IPS-NIHi7 (cell line): Measurements from ENCODE around the gene PIK3R4.

Experiments
- DNase-seq: peaks from one replicate; pipeline ENCODE4 v3.0.0; 2012; ENCODE audit warnings: mixed read lengths; ENCODE audit errors: extremely low spot score

PIK3R4 gene

GRCh38 chr3:130741946-130742610 lies 4.6 kb downstream of the PIK3R4 start:
- no peak for DNase-seq

GRCh38 chr3:130739848-130740247 lies 6.8 kb downstream of the PIK3R4 start:
- no peak for DNase-seq

GRCh38 chr3:130738241-130738640 lies 8.4 kb downstream of the PIK3R4 start:
- no peak for DNase-seq

GRCh38 chr3:130737622-130738021 lies 9.0 kb downstream of the PIK3R4 start:
- no peak for DNase-seq

- DNase-seq = no peak
Measured at GRCh38 chr3:130733236-130733875, 13.3 kb downstream of the PIK3R4 start.

- no peak for DNase-seq
Measured at GRCh38 chr3:130732501-130732900, 14.1 kb downstream of the PIK3R4 start.

- DNase-seq = no peak
Measured at GRCh38 chr3:130731817-130732216, 14.8 kb downstream of the PIK3R4 start.

GRCh38 chr3:130729154-130729553 lies 17.5 kb downstream of the PIK3R4 start:
- no peak for DNase-seq

GRCh38 chr3:130728037-130728436 lies 18.6 kb downstream of the PIK3R4 start:
- DNase-seq = no peak

GRCh38 chr3:130725746-130726145 lies 20.9 kb downstream of the PIK3R4 start:
- DNase-seq = no peak

GRCh38 chr3:130715616-130716015 lies 31.0 kb downstream of the PIK3R4 start:
- DNase-seq = no peak

GRCh38 chr3:130712718-130713423 lies 33.8 kb downstream of the PIK3R4 start:
- DNase-seq = no peak

GRCh38 chr3:130711565-130712324 lies 34.9 kb downstream of the PIK3R4 start:
- no peak for DNase-seq

- no peak for DNase-seq
Measured at GRCh38 chr3:130709671-130710070, 37.0 kb downstream of the PIK3R4 start.

GRCh38 chr3:130707902-130708601 lies 38.6 kb downstream of the PIK3R4 start:
- DNase-seq = no peak

GRCh38 chr3:130705501-130705900 lies 41.1 kb downstream of the PIK3R4 start:
- DNase-seq = no peak

- no peak for DNase-seq
Measured at GRCh38 chr3:130702985-130703384, 43.6 kb downstream of the PIK3R4 start.

- DNase-seq = no peak
Measured at GRCh38 chr3:130700541-130700940, 46.1 kb downstream of the PIK3R4 start.

- DNase-seq = peak; percentile 47
Measured at GRCh38 chr3:130699765-130700164, 46.9 kb downstream of the PIK3R4 start.

GRCh38 chr3:130693314-130693713 lies 53.3 kb downstream of the PIK3R4 start:
- DNase-seq = no peak

GRCh38 chr3:130692455-130692854 lies 54.2 kb downstream of the PIK3R4 start:
- no peak for DNase-seq
